Psoas muscle (tissue), 8 donors: ENCODE data around the gene RRAS2. TPM values are rescaled to one million over a fixed set of nuclear protein-coding genes. Genes with fewer than 3 reads are reported as not detected.

ENCODE experiments used
- ATAC-seq, 4 donors: fragments of 200-7000 bp; cut with Tn5 transposase; one replicate each; pipeline ENCODE4 v1.9.1; 2020; ENCODE audit warnings: moderate library complexity in 3 of 4, mild to moderate bottlenecking in 2 of 4
- DNase-seq, 2 donors: peaks; one replicate each; pipeline ENCODE4 v3.0.0-alpha.2; 2020
- H3K27ac ChIP-seq: fragments of 200-600 bp; one replicate; pipeline ENCODE4 v1.8.0; 2022
- H3K27me3 ChIP-seq, 3 donors: fragments of 200-600 bp in 1 of 3; one replicate each; pipeline versions ENCODE4 v1.6.1 to v1.8.0; 2013 to 2022; ENCODE audit warnings: low read length in 2 of 3, mild to moderate bottlenecking in 2 of 3, moderate library complexity in 1 of 3; ENCODE audit not compliant: insufficient read depth in 3 of 3
- H3K36me3 ChIP-seq, 2 donors: fragments of 200-600 bp in 1 of 2; one replicate each; pipeline versions ENCODE4 v1.6.1 to v1.8.0; 2013 to 2022; ENCODE audit warnings: low read depth in 1 of 2, mild to moderate bottlenecking in 1 of 2, moderate library complexity in 1 of 2; ENCODE audit not compliant: insufficient read depth in 1 of 2
- H3K4me1 ChIP-seq: fragments of 200-600 bp; one replicate; pipeline ENCODE4 v1.8.0; 2022
- H3K4me3 ChIP-seq: fragments of 200-600 bp; one replicate; pipeline ENCODE4 v1.8.0; 2022; ENCODE audit warnings: mild to moderate bottlenecking
- H3K9me3 ChIP-seq: fragments of 200-600 bp; one replicate; pipeline ENCODE4 v1.8.0; 2022
- CTCF ChIP-seq: fragments of 200-600 bp; IDR thresholded peaks from one replicate; pipeline ENCODE4 v1.8.0; 2022; ENCODE audit warnings: antibody characterized with exemption
- WGBS, 3 donors: extraction: QIAGEN DNeasy Blood & Tissue Kit; methylation state at CpG; one replicate each; pipeline versions ENCODE4 v1.1.6 to v1.1.7; 2013; 5-methylcytosine and 5-hydroxymethylcytosine counted together
- intact Hi-C, 2 donors: fragments of 100-400 bp; cut with DNase I; formaldehyde crosslinking; loops; one replicate each; pipeline versions ENCODE4 v1.11.0 to v1.14.2; 2022
- polyA plus RNA-seq, 3 donors: library from polyadenylated mRNA; stranded (reverse); fragments of 200-250 nt; gene quantifications; one replicate each; pipeline ENCODE4 v1.2.3, GENCODE V29; 2013
- total RNA-seq, 4 donors: library from RNA; stranded (reverse); fragmentation: NEBNext Ultra II Directional in 2 of 4; extraction: Animal tissue kit (Norgen Biotek cat#: 25700) in 2 of 4; gene quantifications; one replicate each; pipeline versions ENCODE4 v1.2.1 to v1.2.4, GENCODE V29; 2021 to 2023
- donor health status: healthy with polysubstance abuse.
- donor health status: DM: no; HTN: no; CAD: no; lungs with moderate emphysema.
- donor health status: Bipolar disorder and iron deficiency.
- donor health status: healthy.
- donor health status: DM: yes; HTN: yes; CAD: no.
- donor health status: DM: no; HTN: no; CAD: no.
- donor health status: DM: no; HTN: no; CAD: no.
- donor health status: DM: yes; HTN: yes; CAD: no.

Gene RRAS2
- total and polyA plus RNA-seq, 7 donors = 44.3 to 89.8 (median 54.0) TPM

GRCh38 chr11:14370496-14370895 lies 11.5 kb upstream of the RRAS2 start:
- no peak for TF ChIP-seq CTCF
- DNase-seq (no peak), ATAC-seq (no peak)
- WGBS, 3 donors = 26 to 45% (median 28%) methylated on average over 1 of the region's 1 CpG
- Histone ChIP-seq H3K27ac (no peak overlapping the region), H3K36me3 (no peaks in the 10 kb centered on the region), H3K4me1 (peaks cover 32% of the 10 kb centered on the region), H3K27me3 (no peaks in the 10 kb centered on the region), H3K4me3 (no peak overlapping the region), H3K9me3 (no peaks in the 10 kb centered on the region)
- intact Hi-C loops = no loop called here

DNA sequence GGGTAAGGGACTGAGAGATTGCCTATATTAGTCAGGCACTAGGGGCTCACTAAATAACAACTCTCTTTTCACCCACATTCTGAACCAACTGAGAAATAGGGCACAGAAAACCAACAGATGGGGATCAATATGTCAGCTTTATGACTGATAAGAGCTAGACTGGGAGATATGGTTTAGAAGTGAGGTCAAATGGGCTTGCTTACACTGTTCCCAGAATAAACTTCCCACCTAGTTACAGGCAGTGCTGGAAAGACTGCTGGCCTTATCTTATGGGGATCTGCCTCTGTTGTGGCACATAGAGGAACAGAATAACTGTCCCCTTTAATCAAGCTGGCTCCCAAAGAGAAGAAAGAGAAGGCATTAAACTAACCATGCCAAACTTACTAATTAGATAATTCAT lies 10.6 kb upstream of the RRAS2 start:
- H3K9me3 ChIP-seq = no peaks in the 10 kb centered on the region
- H3K4me1 ChIP-seq = peaks cover 34% of the 10 kb centered on the region
- intact Hi-C loops = no loop called here
- no peak overlapping the region for H3K4me3 ChIP-seq
- ATAC-seq = no peak
- no peaks in the 10 kb centered on the region for H3K36me3 ChIP-seq
- no peak overlapping the region for H3K27ac ChIP-seq
- DNase-seq = no peak
- no peak for TF ChIP-seq CTCF
- H3K27me3 ChIP-seq = no peaks in the 10 kb centered on the region

DNA sequence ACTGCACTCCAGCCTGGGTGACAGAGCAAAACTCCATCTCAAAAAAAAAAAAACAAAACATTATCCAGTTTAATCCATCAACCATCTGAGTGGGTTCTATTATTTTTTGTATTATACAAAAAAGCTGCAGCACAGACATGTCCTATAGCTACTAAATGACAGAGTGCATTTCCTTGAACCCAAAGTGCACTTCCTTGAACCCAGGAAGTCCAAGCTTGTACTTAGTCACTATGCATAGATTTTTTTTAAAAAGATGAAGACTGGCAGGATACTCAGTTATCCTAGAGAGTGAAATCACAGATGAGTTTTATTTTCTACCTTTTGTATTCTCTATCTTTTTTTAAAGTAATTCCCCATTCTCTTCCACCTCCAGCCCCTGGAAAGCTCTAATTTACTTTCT lies 8.0 kb upstream of the RRAS2 start:
- no peak overlapping the region for H3K27ac ChIP-seq
- H3K36me3 ChIP-seq = no peaks in the 10 kb centered on the region
- peaks cover 38% of the 10 kb centered on the region for H3K4me1 ChIP-seq
- no peak for ATAC-seq
- H3K9me3 ChIP-seq = no peaks in the 10 kb centered on the region
- intact Hi-C loops = no loop called here
- no peak overlapping the region for H3K4me3 ChIP-seq
- DNase-seq = no peak
- no peaks in the 10 kb centered on the region for H3K27me3 ChIP-seq
- TF ChIP-seq CTCF = no peak

- ATAC-seq = peak; percentile 90 to 94 (median 91)
- DNase-seq = peak in 1 of 2 donors; percentile 57
- Histone ChIP-seq H3K4me3 (peak overlapping the region; percentile 5), H3K36me3 (no peaks in the 10 kb centered on the region), H3K9me3 (no peaks in the 10 kb centered on the region), H3K4me1 (peaks cover 43% of the 10 kb centered on the region), H3K27me3 (no peaks in the 10 kb centered on the region), H3K27ac (peak overlapping the region; percentile 87)
- WGBS, 3 donors = 34 to 56% (median 35%) methylated on average over 5 of the region's 5 CpGs
- intact Hi-C loops = no loop called here
- TF ChIP-seq CTCF = no peak
Measured at GRCh38 chr11:14364322-14364721, 5.3 kb upstream of the RRAS2 start.

- DNase-seq = no peak
- intact Hi-C loops = no loop called here
- Histone ChIP-seq H3K27me3 (no peaks in the 10 kb centered on the region), H3K36me3 (no peaks in the 10 kb centered on the region), H3K4me3 (no peak overlapping the region), H3K4me1 (peaks cover 43% of the 10 kb centered on the region), H3K9me3 (no peaks in the 10 kb centered on the region), H3K27ac (peak overlapping the region; percentile 87)
- peak; percentile 36 to 59 (median 53) for ATAC-seq
- WGBS, 3 donors = 45 to 57% (median 47%) methylated on average over 3 of the region's 3 CpGs
- TF ChIP-seq CTCF = no peak
Measured at GRCh38 chr11:14362611-14363010, 3.6 kb upstream of the RRAS2 start.
